ENCODE results near the gene FSTL3.

Gene FSTL3

GRCh38 chr19:641702-642101 lies 34.5 kb upstream of the FSTL3 start:
- Mint-ChIP-seq H3K36me3 (ENCODE audit: low read depth) (peaks cover 8% of the 10 kb centered on the region), H3K4me1 (ENCODE audit: low read depth) (peaks cover 14% of the 10 kb centered on the region), H3K27ac (no peak overlapping the region), H3K9me3 (no peaks in the 10 kb centered on the region), H3K4me3 (no peak overlapping the region), H3K27me3 (no peaks in the 10 kb centered on the region)

GRCh38 chr19:642767-643727 lies 33.1 kb upstream of the FSTL3 start:
- no peaks in the 10 kb centered on the region for H3K27me3 Mint-ChIP-seq
- peaks cover 6% of the 10 kb centered on the region for H3K4me1 Mint-ChIP-seq (ENCODE audit: low read depth)
- H3K36me3 Mint-ChIP-seq (ENCODE audit: low read depth) = peaks cover 8% of the 10 kb centered on the region
- H3K4me3 Mint-ChIP-seq = no peak overlapping the region
- no peak overlapping the region for H3K27ac Mint-ChIP-seq
- no peaks in the 10 kb centered on the region for H3K9me3 Mint-ChIP-seq

- Mint-ChIP-seq H3K4me3 (no peak overlapping the region), H3K36me3 (ENCODE audit: low read depth) (peaks cover 11% of the 10 kb centered on the region), H3K27ac (no peak overlapping the region)
Measured at GRCh38 chr19:643736-644135, 32.5 kb upstream of the FSTL3 start.

GRCh38 chr19:644363-644762 lies 31.8 kb upstream of the FSTL3 start:
- no peaks in the 10 kb centered on the region for H3K9me3 Mint-ChIP-seq
- no peak overlapping the region for H3K27ac Mint-ChIP-seq
- H3K27me3 Mint-ChIP-seq = no peaks in the 10 kb centered on the region
- peaks cover 2% of the 10 kb centered on the region for H3K4me1 Mint-ChIP-seq (ENCODE audit: low read depth)
- peaks cover 11% of the 10 kb centered on the region for H3K36me3 Mint-ChIP-seq (ENCODE audit: low read depth)
- H3K4me3 Mint-ChIP-seq = no peak overlapping the region

More at GRCh38 chr19:643736-644135, 32.5 kb upstream of the FSTL3 start:
- peaks cover 6% of the 10 kb centered on the region for H3K4me1 Mint-ChIP-seq (ENCODE audit: low read depth)
- no peaks in the 10 kb centered on the region for H3K9me3 Mint-ChIP-seq
- H3K27me3 Mint-ChIP-seq = no peaks in the 10 kb centered on the region

GRCh38 chr19:644789-645188 lies 31.4 kb upstream of the FSTL3 start:
- Mint-ChIP-seq H3K36me3 (ENCODE audit: low read depth) (peaks cover 11% of the 10 kb centered on the region), H3K27me3 (no peaks in the 10 kb centered on the region), H3K9me3 (no peaks in the 10 kb centered on the region), H3K27ac (no peak overlapping the region), H3K4me3 (no peak overlapping the region), H3K4me1 (ENCODE audit: low read depth) (no peaks in the 10 kb centered on the region)

- no peak overlapping the region for H3K27ac Mint-ChIP-seq
- H3K27me3 Mint-ChIP-seq = no peaks in the 10 kb centered on the region
- peaks cover 15% of the 10 kb centered on the region for H3K36me3 Mint-ChIP-seq (ENCODE audit: low read depth)
- H3K4me3 Mint-ChIP-seq = no peak overlapping the region
- H3K4me1 Mint-ChIP-seq (ENCODE audit: low read depth) = no peaks in the 10 kb centered on the region
- H3K9me3 Mint-ChIP-seq = no peaks in the 10 kb centered on the region
Measured at GRCh38 chr19:645912-646778, 30.0 kb upstream of the FSTL3 start.

GRCh38 chr19:646779-647565 lies 29.2 kb upstream of the FSTL3 start:
- Mint-ChIP-seq H3K27ac (no peak overlapping the region), H3K4me1 (ENCODE audit: low read depth) (no peaks in the 10 kb centered on the region), H3K36me3 (ENCODE audit: low read depth) (peaks cover 15% of the 10 kb centered on the region), H3K9me3 (no peaks in the 10 kb centered on the region), H3K4me3 (no peak overlapping the region), H3K27me3 (no peaks in the 10 kb centered on the region)

GRCh38 chr19:647566-648284 lies 28.5 kb upstream of the FSTL3 start:
- peaks cover 15% of the 10 kb centered on the region for H3K36me3 Mint-ChIP-seq (ENCODE audit: low read depth)
- no peaks in the 10 kb centered on the region for H3K4me1 Mint-ChIP-seq (ENCODE audit: low read depth)
- no peak overlapping the region for H3K27ac Mint-ChIP-seq
- H3K9me3 Mint-ChIP-seq = no peaks in the 10 kb centered on the region
- H3K27me3 Mint-ChIP-seq = no peaks in the 10 kb centered on the region
- no peak overlapping the region for H3K4me3 Mint-ChIP-seq

- Mint-ChIP-seq H3K36me3 (ENCODE audit: low read depth) (peaks cover 15% of the 10 kb centered on the region), H3K4me3 (no peak overlapping the region), H3K27ac (no peak overlapping the region)
Measured at GRCh38 chr19:648305-648704, 27.9 kb upstream of the FSTL3 start.

GRCh38 chr19:648904-649801 lies 27.0 kb upstream of the FSTL3 start:
- no peaks in the 10 kb centered on the region for H3K4me1 Mint-ChIP-seq (ENCODE audit: low read depth)
- H3K9me3 Mint-ChIP-seq = no peaks in the 10 kb centered on the region
- no peaks in the 10 kb centered on the region for H3K27me3 Mint-ChIP-seq
- H3K4me3 Mint-ChIP-seq = no peak overlapping the region
- H3K36me3 Mint-ChIP-seq (ENCODE audit: low read depth) = peaks cover 23% of the 10 kb centered on the region
- H3K27ac Mint-ChIP-seq = no peak overlapping the region

More at GRCh38 chr19:648305-648704, 27.9 kb upstream of the FSTL3 start:
- no peaks in the 10 kb centered on the region for H3K27me3 Mint-ChIP-seq
- no peaks in the 10 kb centered on the region for H3K4me1 Mint-ChIP-seq (ENCODE audit: low read depth)
- H3K9me3 Mint-ChIP-seq = no peaks in the 10 kb centered on the region

GRCh38 chr19:650121-650520 lies 26.1 kb upstream of the FSTL3 start:
- Mint-ChIP-seq H3K27ac (no peak overlapping the region), H3K36me3 (ENCODE audit: low read depth) (peaks cover 29% of the 10 kb centered on the region), H3K4me3 (no peak overlapping the region), H3K27me3 (no peaks in the 10 kb centered on the region), H3K9me3 (no peaks in the 10 kb centered on the region), H3K4me1 (ENCODE audit: low read depth) (peaks cover 5% of the 10 kb centered on the region)

GRCh38 chr19:651114-651818 lies 24.9 kb upstream of the FSTL3 start:
- H3K9me3 Mint-ChIP-seq = no peaks in the 10 kb centered on the region
- no peak overlapping the region for H3K27ac Mint-ChIP-seq
- H3K27me3 Mint-ChIP-seq = no peaks in the 10 kb centered on the region
- H3K4me1 Mint-ChIP-seq (ENCODE audit: low read depth) = peaks cover 17% of the 10 kb centered on the region
- peaks cover 32% of the 10 kb centered on the region for H3K36me3 Mint-ChIP-seq (ENCODE audit: low read depth)
- no peak overlapping the region for H3K4me3 Mint-ChIP-seq

GRCh38 chr19:651991-652390 lies 24.2 kb upstream of the FSTL3 start:
- no peak overlapping the region for H3K4me3 Mint-ChIP-seq
- H3K27me3 Mint-ChIP-seq = no peaks in the 10 kb centered on the region
- peaks cover 31% of the 10 kb centered on the region for H3K36me3 Mint-ChIP-seq (ENCODE audit: low read depth)
- no peaks in the 10 kb centered on the region for H3K9me3 Mint-ChIP-seq
- peaks cover 21% of the 10 kb centered on the region for H3K4me1 Mint-ChIP-seq (ENCODE audit: low read depth)
- H3K27ac Mint-ChIP-seq = no peak overlapping the region

Measured in stimulated activated naive CD8-positive, alpha-beta T cell treated with anti-CD3 and anti-CD28 coated beads, Interleukin-15, Interleukin-2, amounts not matched to agents 100 ng/mL and 50 ng/mL, for 24 hours (primary cell).